Measurements from ENCODE around the gene DNASE1L2. TPM values are rescaled to one million over a fixed set of nuclear protein-coding genes. Genes with fewer than 3 reads are reported as not detected.

DNASE1L2 gene
- total and polyA plus RNA-seq, 2 of the 8 experiments (the other 6 are each of a cell fraction or from before 2014, with no cell fraction given): 0.35 to 0.97 TPM

DNA sequence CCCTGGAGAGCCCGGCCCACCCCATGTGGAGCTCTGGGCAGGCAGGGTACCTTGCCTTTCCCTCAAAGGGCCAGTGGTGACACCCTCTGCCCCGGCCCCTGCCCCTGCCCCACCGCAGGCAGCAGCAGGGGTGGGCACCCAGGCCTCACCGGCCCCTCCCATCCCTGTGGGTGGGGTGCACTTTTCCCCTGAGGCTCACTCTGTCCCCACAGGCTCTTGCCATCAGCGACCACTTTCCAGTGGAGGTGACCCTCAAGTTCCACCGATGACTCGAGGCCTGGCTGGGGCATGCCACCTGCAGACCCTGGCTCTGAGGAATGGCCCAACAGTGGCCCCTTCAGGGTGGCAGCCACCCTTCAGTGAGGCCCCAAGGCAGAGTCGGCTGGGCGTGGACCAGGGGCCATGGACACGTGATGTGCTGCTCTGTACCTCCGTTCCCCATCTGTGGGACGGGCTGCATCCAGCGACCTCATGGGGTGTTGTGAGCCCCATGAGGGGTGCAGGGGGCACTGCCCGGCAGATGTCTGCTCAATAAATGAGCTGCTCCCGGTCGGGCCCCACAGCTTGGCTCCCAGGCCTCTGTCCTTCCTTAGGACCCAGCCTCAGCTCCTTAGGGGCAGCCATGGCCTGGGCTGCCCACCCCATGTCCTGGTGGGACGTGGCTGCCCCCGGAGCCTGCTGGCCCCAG is 2.0 kb downstream of the DNASE1L2 start (continued):
- TF ChIP-seq RAD21 (IDR thresholded peaks at IDR 0.05 in 1 of 2, conservative IDR thresholded peaks at IDR 0.05 in 1 of 2; ENCODE audit: low read depth in 2 of 2, low read length in 2 of 2) (peak in 1 of 2 experiments; percentile 22; a peak in 1 of 4 replicates), JUN (IDR thresholded peaks at IDR 0.05; ENCODE audit: low read depth, low read length) (no peak)
- TF ChIP-seq, protein P1, sequence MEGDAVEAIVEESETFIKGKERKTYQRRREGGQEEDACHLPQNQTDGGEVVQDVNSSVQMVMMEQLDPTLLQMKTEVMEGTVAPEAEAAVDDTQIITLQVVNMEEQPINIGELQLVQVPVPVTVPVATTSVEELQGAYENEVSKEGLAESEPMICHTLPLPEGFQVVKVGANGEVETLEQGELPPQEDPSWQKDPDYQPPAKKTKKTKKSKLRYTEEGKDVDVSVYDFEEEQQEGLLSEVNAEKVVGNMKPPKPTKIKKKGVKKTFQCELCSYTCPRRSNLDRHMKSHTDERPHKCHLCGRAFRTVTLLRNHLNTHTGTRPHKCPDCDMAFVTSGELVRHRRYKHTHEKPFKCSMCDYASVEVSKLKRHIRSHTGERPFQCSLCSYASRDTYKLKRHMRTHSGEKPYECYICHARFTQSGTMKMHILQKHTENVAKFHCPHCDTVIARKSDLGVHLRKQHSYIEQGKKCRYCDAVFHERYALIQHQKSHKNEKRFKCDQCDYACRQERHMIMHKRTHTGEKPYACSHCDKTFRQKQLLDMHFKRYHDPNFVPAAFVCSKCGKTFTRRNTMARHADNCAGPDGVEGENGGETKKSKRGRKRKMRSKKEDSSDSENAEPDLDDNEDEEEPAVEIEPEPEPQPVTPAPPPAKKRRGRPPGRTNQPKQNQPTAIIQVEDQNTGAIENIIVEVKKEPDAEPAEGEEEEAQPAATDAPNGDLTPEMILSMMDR (IDR thresholded peaks at IDR 0.05; ENCODE audit: control extremely low read depth in 1 of 3, insufficient read depth in 1 of 3, low read depth in 1 of 3, low read length in 3 of 3): peak in 1 of 3 experiments; percentile 20; a peak in 1 of 4 replicates
- TF ChIP-seq, protein P2, sequence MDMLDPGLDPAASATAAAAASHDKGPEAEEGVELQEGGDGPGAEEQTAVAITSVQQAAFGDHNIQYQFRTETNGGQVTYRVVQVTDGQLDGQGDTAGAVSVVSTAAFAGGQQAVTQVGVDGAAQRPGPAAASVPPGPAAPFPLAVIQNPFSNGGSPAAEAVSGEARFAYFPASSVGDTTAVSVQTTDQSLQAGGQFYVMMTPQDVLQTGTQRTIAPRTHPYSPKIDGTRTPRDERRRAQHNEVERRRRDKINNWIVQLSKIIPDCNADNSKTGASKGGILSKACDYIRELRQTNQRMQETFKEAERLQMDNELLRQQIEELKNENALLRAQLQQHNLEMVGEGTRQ (IDR thresholded peaks at IDR 0.05; ENCODE audit: low read length): no peak

All from H1 (cell line).